ENCODE measurements around the gene LRP1B.

LRP1B gene

GRCh38 chr2:141767691-141768090 lies 363.1 kb downstream of the LRP1B start:
- Histone ChIP-seq H3K9me3 (ENCODE audit: low read length) (no peaks in the 10 kb centered on the region), H3K79me2 (ENCODE audit: insufficient read depth, low read length) (no peaks in the 10 kb centered on the region), H3K36me3 (ENCODE audit: insufficient read depth, low read length) (no peaks in the 10 kb centered on the region), H3F3A (ENCODE audit: insufficient read depth, low read length) (no peaks in the 10 kb centered on the region), H3K27me3 (ENCODE audit: insufficient read depth, low read length) (no peaks in the 10 kb centered on the region), H3K4me2 (ENCODE audit: low read length) (no peak overlapping the region), H3K4me1 (ENCODE audit: insufficient read depth, low read length, severe bottlenecking) (no peaks in the 10 kb centered on the region), H4K20me1 (ENCODE audit: insufficient read depth, low read length) (no peaks in the 10 kb centered on the region), H3K4me3 (ENCODE audit: low read depth, low read length, poor library complexity, severe bottlenecking) (no peak overlapping the region), H3K27ac (ENCODE audit: low read depth, low read length, poor library complexity, severe bottlenecking) (no peak overlapping the region), H3K9ac (ENCODE audit: low read length) (no peak overlapping the region), H2AFZ (ENCODE audit: low read length) (no peak overlapping the region), H3K9me2 (ENCODE audit: low read depth, low read length) (no peaks in the 10 kb centered on the region)
- TF ChIP-seq, protein P1, sequence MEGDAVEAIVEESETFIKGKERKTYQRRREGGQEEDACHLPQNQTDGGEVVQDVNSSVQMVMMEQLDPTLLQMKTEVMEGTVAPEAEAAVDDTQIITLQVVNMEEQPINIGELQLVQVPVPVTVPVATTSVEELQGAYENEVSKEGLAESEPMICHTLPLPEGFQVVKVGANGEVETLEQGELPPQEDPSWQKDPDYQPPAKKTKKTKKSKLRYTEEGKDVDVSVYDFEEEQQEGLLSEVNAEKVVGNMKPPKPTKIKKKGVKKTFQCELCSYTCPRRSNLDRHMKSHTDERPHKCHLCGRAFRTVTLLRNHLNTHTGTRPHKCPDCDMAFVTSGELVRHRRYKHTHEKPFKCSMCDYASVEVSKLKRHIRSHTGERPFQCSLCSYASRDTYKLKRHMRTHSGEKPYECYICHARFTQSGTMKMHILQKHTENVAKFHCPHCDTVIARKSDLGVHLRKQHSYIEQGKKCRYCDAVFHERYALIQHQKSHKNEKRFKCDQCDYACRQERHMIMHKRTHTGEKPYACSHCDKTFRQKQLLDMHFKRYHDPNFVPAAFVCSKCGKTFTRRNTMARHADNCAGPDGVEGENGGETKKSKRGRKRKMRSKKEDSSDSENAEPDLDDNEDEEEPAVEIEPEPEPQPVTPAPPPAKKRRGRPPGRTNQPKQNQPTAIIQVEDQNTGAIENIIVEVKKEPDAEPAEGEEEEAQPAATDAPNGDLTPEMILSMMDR (IDR thresholded peaks at IDR 0.05; ENCODE audit: low read length): no peak
- no peak for TF ChIP-seq EZH2 (IDR thresholded peaks at IDR 0.05; ENCODE audit: borderline replicate concordance, low read length)

DNA sequence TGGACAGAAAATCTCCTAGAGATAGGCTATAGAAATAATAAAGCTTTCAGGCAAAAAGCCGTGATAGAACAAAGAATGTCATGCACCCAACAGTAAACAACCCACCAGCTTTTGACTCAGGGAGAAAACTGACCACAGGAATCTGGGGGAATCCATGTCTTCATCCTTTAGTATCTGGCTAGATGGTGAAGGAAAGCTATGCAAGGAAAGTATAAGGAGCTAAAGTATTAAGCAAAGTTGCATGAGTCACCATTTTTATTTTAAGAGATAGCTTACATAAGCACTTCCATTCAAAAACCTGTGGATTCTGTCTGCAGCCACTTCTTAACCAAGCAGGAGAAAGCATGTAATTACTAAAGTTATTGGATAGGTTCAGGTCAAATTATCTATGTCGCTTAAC lies 363.8 kb downstream of the LRP1B start:
- no peaks in the 10 kb centered on the region for H3K9me3 ChIP-seq (ENCODE audit: low read length)
- H3K4me1 ChIP-seq (ENCODE audit: insufficient read depth, low read length, severe bottlenecking): no peaks in the 10 kb centered on the region
- no peaks in the 10 kb centered on the region for H3K9me2 ChIP-seq (ENCODE audit: low read depth, low read length)
- H4K20me1 ChIP-seq (ENCODE audit: insufficient read depth, low read length): no peaks in the 10 kb centered on the region
- H3K4me3 ChIP-seq (ENCODE audit: low read depth, low read length, poor library complexity, severe bottlenecking): no peak overlapping the region
- no peak overlapping the region for H3K27ac ChIP-seq (ENCODE audit: low read depth, low read length, poor library complexity, severe bottlenecking)
- H3K4me2 ChIP-seq (ENCODE audit: low read length): no peak overlapping the region
- no peaks in the 10 kb centered on the region for H3K36me3 ChIP-seq (ENCODE audit: insufficient read depth, low read length)
- H3K79me2 ChIP-seq (ENCODE audit: insufficient read depth, low read length): no peaks in the 10 kb centered on the region
- no peaks in the 10 kb centered on the region for H3F3A ChIP-seq (ENCODE audit: insufficient read depth, low read length)
- TF ChIP-seq EZH2 (IDR thresholded peaks at IDR 0.05; ENCODE audit: borderline replicate concordance, low read length): no peak
- TF ChIP-seq, protein P1 (IDR thresholded peaks at IDR 0.05; ENCODE audit: low read length): no peak
- H3K9ac ChIP-seq (ENCODE audit: low read length): no peak overlapping the region
- no peak overlapping the region for H2AFZ ChIP-seq (ENCODE audit: low read length)
- H3K27me3 ChIP-seq (ENCODE audit: insufficient read depth, low read length): no peaks in the 10 kb centered on the region

DNA sequence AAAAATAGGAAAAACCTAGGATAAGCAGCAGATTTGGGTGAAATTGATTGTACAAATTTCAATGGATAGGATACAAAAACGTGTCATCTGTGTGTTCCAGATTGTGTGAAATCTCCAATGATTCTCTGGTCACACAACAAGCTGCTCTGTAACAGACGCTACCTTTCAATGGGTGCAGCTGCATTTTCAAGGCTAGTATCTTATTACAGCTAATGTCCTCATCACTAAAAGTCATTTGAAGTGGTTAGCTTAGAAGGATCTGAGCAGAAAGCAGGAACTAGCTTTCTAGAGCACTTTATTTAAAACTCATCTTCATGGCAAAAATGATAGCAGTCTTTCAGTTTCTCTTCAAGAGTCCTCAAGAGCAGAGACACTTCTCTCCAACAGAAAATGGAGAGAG lies 364.6 kb downstream of the LRP1B start:
- Histone ChIP-seq H3K27me3 (ENCODE audit: insufficient read depth, low read length) (no peaks in the 10 kb centered on the region), H3K79me2 (ENCODE audit: insufficient read depth, low read length) (no peaks in the 10 kb centered on the region), H3K9me3 (ENCODE audit: low read length) (no peaks in the 10 kb centered on the region), H3K27ac (ENCODE audit: low read depth, low read length, poor library complexity, severe bottlenecking) (no peak overlapping the region), H3K9ac (ENCODE audit: low read length) (no peak overlapping the region), H3K4me2 (ENCODE audit: low read length) (no peak overlapping the region), H4K20me1 (ENCODE audit: insufficient read depth, low read length) (no peaks in the 10 kb centered on the region), H3K36me3 (ENCODE audit: insufficient read depth, low read length) (no peaks in the 10 kb centered on the region), H2AFZ (ENCODE audit: low read length) (no peak overlapping the region), H3K9me2 (ENCODE audit: low read depth, low read length) (no peaks in the 10 kb centered on the region), H3F3A (ENCODE audit: insufficient read depth, low read length) (no peaks in the 10 kb centered on the region), H3K4me1 (ENCODE audit: insufficient read depth, low read length, severe bottlenecking) (no peaks in the 10 kb centered on the region), H3K4me3 (ENCODE audit: low read depth, low read length, poor library complexity, severe bottlenecking) (no peak overlapping the region)
- TF ChIP-seq, protein P1 (IDR thresholded peaks at IDR 0.05; ENCODE audit: low read length): no peak
- no peak for TF ChIP-seq EZH2 (IDR thresholded peaks at IDR 0.05; ENCODE audit: borderline replicate concordance, low read length)
